GM12872 (cell line): ENCODE measurements around the gene TMEM114.

Experiments used
- TF ChIP-seq, protein P1 (sequence below): IDR thresholded peaks from 3 replicates; pipeline ENCODE4 v1.5.1; 2011; ENCODE audit warnings: low read depth, mild to moderate bottlenecking, low read length, moderate library complexity; ENCODE audit not compliant: insufficient read depth

TMEM114 gene

DNA sequence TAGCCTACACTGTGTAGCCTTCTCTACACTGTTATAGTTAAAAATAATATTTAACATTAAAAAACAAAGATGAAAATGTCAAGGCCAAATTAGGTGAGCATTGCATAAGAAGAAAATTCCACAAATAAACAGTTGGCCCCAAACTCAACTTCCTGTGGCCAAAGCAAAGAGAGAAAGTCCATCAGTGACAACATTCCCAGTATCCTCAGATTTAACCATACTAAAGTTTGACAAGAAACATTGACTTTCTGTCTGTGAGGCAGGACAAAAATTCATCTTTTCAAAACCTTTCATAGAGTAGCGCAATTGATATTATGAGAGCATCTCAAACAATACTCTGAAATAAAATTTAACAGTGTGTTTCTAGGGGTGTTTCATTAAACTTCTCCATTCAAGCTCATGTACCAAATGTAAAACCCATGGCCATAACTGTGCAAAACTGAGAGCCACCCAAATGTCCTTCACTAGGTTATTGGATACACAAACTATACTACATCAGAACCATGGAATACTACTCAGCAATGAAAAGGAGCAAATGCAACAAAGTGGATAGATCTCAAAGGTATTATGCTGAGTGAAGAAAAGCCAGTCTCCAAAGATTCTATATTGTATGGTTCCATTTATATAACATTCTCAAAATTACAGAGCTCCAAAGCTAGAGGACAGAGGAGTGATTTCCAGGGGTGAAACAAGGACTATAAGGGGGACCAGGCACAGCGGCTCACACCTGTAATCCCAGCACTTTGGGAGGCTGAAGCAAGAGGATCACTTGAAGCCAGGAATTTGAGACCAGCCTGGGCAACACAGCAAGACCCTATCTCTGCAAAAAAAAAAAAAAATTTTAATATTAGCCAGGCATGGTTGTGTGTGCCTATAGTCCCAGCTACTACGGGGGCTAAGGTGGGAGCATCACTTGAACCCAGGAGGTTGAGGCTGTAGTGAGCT is 38.7 kb downstream of the TMEM114 start:
- TF ChIP-seq, protein P1, sequence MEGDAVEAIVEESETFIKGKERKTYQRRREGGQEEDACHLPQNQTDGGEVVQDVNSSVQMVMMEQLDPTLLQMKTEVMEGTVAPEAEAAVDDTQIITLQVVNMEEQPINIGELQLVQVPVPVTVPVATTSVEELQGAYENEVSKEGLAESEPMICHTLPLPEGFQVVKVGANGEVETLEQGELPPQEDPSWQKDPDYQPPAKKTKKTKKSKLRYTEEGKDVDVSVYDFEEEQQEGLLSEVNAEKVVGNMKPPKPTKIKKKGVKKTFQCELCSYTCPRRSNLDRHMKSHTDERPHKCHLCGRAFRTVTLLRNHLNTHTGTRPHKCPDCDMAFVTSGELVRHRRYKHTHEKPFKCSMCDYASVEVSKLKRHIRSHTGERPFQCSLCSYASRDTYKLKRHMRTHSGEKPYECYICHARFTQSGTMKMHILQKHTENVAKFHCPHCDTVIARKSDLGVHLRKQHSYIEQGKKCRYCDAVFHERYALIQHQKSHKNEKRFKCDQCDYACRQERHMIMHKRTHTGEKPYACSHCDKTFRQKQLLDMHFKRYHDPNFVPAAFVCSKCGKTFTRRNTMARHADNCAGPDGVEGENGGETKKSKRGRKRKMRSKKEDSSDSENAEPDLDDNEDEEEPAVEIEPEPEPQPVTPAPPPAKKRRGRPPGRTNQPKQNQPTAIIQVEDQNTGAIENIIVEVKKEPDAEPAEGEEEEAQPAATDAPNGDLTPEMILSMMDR = no peak

DNA sequence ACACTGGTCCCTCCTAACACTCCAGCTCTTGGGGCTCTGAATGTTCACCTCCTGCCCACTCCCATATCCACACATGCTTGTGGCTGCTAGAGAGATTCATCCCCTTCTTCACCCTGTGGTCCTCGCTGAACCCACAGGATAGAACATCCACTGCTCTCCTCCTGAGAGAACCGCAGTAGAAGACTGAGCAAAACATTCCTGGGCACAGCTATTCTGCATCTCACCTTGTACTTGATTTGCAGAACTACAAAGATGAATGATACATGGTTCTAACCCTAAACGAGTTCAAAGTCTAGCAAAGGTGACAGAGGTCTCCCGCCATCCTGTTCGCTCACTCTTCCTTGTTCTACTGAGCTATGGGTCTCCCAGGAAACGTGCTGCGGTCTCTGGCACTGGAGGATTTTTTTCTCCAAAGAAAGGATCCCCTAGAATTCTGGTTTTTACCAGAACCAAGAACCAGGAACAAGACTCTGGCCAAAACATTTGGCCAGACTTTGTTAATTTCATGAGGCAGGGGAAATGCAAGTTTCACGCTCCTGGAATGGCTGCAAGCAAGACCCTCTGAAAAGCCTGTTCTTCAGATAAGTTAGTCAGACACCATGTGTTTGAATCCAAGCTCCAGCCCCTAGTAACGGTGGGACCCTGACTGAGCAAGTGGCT is 39.5 kb downstream of the TMEM114 start:
- TF ChIP-seq, protein P1 = no peak

- TF ChIP-seq, protein P1 = no peak
These were observed 40.4 kb downstream of the TMEM114 start for GRCh38 chr16:8549843-8550412.

- TF ChIP-seq, protein P1 = no peak
These were observed 42.1 kb downstream of the TMEM114 start for GRCh38 chr16:8548166-8548565.

DNA sequence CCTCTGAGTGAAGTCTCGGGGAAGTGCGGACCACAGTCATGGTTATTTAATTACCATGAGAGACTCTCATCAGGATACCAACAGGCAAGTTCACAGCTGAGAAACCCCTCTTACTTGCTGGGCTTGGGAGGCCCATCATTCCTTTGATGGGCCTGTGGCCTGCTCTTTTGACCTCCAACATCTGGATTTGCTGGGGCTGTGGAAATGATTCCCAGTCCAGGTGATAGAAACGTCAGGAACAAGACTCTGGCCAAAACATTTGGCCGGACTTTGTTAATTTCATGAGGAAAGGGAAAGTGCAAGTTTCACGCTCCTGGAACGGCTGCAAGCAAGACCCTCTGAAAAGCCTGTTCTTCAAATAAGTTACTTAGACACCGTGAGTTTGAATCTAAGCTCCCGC is 42.5 kb downstream of the TMEM114 start:
- TF ChIP-seq, protein P1 = no peak

- TF ChIP-seq, protein P1 = no peak
These were observed 45.9 kb downstream of the TMEM114 start for GRCh38 chr16:8544406-8544805.

DNA sequence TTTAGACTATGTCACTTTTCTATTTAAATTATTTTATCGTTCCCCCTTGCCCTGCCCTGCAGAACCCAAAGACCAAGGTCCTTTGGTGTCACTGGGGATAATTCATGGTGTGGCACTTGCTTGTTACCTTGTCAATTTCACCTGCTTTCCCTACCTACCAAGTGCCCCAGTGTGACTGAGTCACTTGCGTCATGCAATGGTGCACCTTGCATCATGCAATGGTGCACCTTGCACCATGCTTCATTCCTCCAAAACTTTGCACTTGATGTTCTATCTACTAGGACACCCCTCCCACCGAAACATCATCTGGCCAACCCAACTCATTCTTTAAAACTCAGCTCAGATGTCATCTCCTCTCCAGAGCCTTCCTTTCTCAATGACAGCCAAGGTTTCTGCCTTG is 47.1 kb downstream of the TMEM114 start:
- TF ChIP-seq, protein P1 = no peak
